Natural killer cell (primary cell): ENCODE data around the gene TMBIM1. TPM values are rescaled to one million over a fixed set of nuclear protein-coding genes. Genes with fewer than 3 reads are reported as not detected.

ENCODE experiments used
- ATAC-seq, 3 donors: fragments of 150-1000 bp in 2 of 3; fragments of 200-7000 bp in 1 of 3; cut with Tn5 transposase; 1 replicate in 1 of 3; 2 replicates in 2 of 3; pipeline ENCODE4 v1.10.0; 2021; ENCODE audit warnings: mild to moderate bottlenecking in 2 of 3, moderate library complexity in 2 of 3
- DNase-seq, 2 donors: peaks; one replicate each; pipeline versions ENCODE4 v3.0.0 to v3.0.0-alpha.2; 2013 to 2021; ENCODE audit warnings: mixed read lengths in 1 of 2
- H3K27ac ChIP-seq: one replicate; pipeline ENCODE4 v1.5.1; 2013; ENCODE audit warnings: mild to moderate bottlenecking, low read length
- H3K27me3 ChIP-seq: one replicate; pipeline ENCODE4 v1.6.1; 2013; ENCODE audit warnings: low read length; ENCODE audit not compliant: control insufficient read depth, insufficient read depth
- H3K36me3 ChIP-seq: one replicate; pipeline ENCODE4 v1.6.1; 2013; ENCODE audit warnings: low read length; ENCODE audit not compliant: control insufficient read depth, insufficient read depth
- H3K4me1 ChIP-seq: one replicate; pipeline ENCODE4 v1.6.1; 2013; ENCODE audit warnings: low read length; ENCODE audit not compliant: control insufficient read depth, insufficient read depth
- H3K4me3 ChIP-seq: one replicate; pipeline ENCODE4 v1.5.1; 2013; ENCODE audit warnings: low read length
- H3K9me3 ChIP-seq: one replicate; pipeline ENCODE4 v1.6.1; 2013; ENCODE audit warnings: low read length; ENCODE audit not compliant: control insufficient read depth, insufficient read depth
- H3K27ac Mint-ChIP-seq, 2 donors: one replicate each; pipeline ENCODE4 v1.8.0; 2022; ENCODE audit warnings: mild to moderate bottlenecking in 2 of 2, mixed read lengths in 2 of 2, moderate library complexity in 1 of 2
- H3K27me3 Mint-ChIP-seq, 2 donors: one replicate each; pipeline ENCODE4 v1.8.0; 2022; ENCODE audit warnings: low read depth in 2 of 2, mixed read lengths in 2 of 2
- H3K36me3 Mint-ChIP-seq: one replicate; pipeline ENCODE4 v1.8.0; 2022; ENCODE audit warnings: mixed read lengths
- H3K4me1 Mint-ChIP-seq, 2 donors: one replicate each; pipeline ENCODE4 v1.8.0; 2022; ENCODE audit warnings: mixed read lengths in 2 of 2
- H3K4me3 Mint-ChIP-seq: one replicate; pipeline ENCODE4 v1.8.0; 2022; ENCODE audit warnings: mild to moderate bottlenecking, moderate library complexity, mixed read lengths
- H3K9me3 Mint-ChIP-seq, 2 donors: one replicate each; pipeline ENCODE4 v1.8.0; 2022; ENCODE audit warnings: mixed read lengths in 2 of 2
- WGBS: methylation state at CpG from one replicate; pipeline ENCODE4 v1.1.7; 2013; ENCODE audit warnings: missing lambda C conversion rate; ENCODE audit not compliant: insufficient coverage; 5-methylcytosine and 5-hydroxymethylcytosine counted together
- intact Hi-C: fragments of 100-400 bp; cut with micrococcal nuclease; formaldehyde crosslinking; loops from one replicate; pipeline ENCODE4 v1.14.2; 2022
- total RNA-seq, 4 donors: library from RNA; stranded (reverse); fragments of 120-200 nt in 1 of 4; gene quantifications; one replicate each; pipeline versions ENCODE4 v1.2.3 to v1.2.4, GENCODE V29; 2013 to 2022
- TF ChIP-seq, protein P1 (sequence below): fragments of 200-600 bp; IDR thresholded peaks from one replicate; pipeline ENCODE4 v1.8.0; 2022; ENCODE audit warnings: antibody characterized with exemption

The TMBIM1 gene
- total RNA-seq, 3 donors from 2014 or later (not counting 1 experiment from before 2014, with no cell fraction given) = 84.9 to 107 (median 95.1) TPM

DNA sequence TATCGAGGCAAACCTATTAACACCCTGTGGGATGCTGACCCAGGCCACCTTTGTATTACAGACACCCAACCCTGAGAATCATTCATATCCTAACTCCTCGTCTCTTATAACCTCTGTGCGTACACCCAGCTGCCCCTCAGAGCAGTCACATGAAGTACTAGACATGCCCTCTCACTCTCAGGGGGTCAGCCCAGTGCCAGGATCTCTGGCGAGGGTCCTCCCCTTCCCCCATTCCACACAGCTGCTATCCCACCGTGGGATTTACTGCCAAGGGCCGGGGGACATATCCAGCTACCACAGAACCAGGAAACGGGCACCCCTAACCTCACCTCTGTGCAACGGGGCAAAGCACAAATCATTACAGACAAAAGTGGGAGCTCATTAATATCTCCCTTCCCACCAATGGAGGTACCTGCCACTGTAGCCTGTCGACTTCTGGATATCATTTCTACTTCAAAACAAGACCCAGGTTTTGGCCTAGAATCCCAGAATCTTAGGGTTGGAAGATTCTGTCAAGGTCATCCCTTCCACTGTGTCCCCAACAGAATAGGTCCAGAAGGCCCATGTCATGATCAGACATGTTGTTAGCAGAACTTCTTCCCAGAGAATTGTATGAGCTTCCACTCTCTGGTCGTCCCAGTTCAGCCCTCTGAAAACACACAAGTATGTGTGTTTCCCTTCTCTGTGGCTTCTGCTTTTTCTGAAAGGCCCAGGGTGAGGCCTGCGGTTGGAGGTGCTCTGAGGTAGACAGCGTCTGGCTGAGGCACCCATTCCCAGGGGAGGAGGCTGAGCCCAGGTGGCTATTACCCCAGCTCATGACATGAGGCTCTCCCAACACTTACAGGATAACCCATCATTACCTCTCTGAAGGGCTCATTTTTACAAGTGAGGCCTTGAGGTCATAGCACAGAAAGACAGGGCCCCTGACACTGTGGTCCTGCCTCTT is 1.7 kb downstream of the TMBIM1 start:
- ATAC-seq = no peak
- Histone ChIP-seq H3K27ac (peak overlapping the region; percentile 86), H3K27me3 (no peaks in the 10 kb centered on the region), H3K36me3 (no peaks in the 10 kb centered on the region), H3K9me3 (no peaks in the 10 kb centered on the region), H3K4me1 (peaks cover 73% of the 10 kb centered on the region), H3K4me3 (peak overlapping the region; percentile 55)
- Mint-ChIP-seq H3K4me3 (peak overlapping the region; percentile 92), H3K9me3 (no peaks in the 10 kb centered on the region), H3K36me3 (no peaks in the 10 kb centered on the region), H3K27ac (peak overlapping the region; percentile 100), H3K4me1 (peaks cover 62 to 79% of the 10 kb centered on the region in 2 donors), H3K27me3 (no peaks in the 10 kb centered on the region)
- WGBS = 30% methylated on average over 12 of the region's 12 CpGs
- TF ChIP-seq, protein P1, sequence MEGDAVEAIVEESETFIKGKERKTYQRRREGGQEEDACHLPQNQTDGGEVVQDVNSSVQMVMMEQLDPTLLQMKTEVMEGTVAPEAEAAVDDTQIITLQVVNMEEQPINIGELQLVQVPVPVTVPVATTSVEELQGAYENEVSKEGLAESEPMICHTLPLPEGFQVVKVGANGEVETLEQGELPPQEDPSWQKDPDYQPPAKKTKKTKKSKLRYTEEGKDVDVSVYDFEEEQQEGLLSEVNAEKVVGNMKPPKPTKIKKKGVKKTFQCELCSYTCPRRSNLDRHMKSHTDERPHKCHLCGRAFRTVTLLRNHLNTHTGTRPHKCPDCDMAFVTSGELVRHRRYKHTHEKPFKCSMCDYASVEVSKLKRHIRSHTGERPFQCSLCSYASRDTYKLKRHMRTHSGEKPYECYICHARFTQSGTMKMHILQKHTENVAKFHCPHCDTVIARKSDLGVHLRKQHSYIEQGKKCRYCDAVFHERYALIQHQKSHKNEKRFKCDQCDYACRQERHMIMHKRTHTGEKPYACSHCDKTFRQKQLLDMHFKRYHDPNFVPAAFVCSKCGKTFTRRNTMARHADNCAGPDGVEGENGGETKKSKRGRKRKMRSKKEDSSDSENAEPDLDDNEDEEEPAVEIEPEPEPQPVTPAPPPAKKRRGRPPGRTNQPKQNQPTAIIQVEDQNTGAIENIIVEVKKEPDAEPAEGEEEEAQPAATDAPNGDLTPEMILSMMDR = no peak
- peak in 1 of 2 donors; percentile 78 for DNase-seq
- intact Hi-C loops = no loop called here

- Histone ChIP-seq H3K36me3 (no peaks in the 10 kb centered on the region), H3K4me1 (peaks cover 81% of the 10 kb centered on the region), H3K27ac (peak overlapping the region; percentile 86), H3K27me3 (no peaks in the 10 kb centered on the region), H3K4me3 (no peak overlapping the region), H3K9me3 (no peaks in the 10 kb centered on the region)
- Mint-ChIP-seq H3K4me3 (peak overlapping the region; percentile 92), H3K9me3 (no peaks in the 10 kb centered on the region), H3K27me3 (no peaks in the 10 kb centered on the region), H3K36me3 (no peaks in the 10 kb centered on the region), H3K4me1 (peaks cover 70 to 87% of the 10 kb centered on the region in 2 donors), H3K27ac (peak overlapping the region; percentile 100)
- intact Hi-C loops = no loop called here
- DNase-seq (no peak), ATAC-seq (no peak)
- WGBS = 52% methylated on average over 3 of the region's 6 CpGs
- TF ChIP-seq, protein P1 = no peak
Measured at GRCh38 chr2:218289639-218290315, 2.5 kb downstream of the TMBIM1 start.

GRCh38 chr2:218286570-218287459 is 5.5 kb downstream of the TMBIM1 start:
- no peaks in the 10 kb centered on the region for H3K27me3 ChIP-seq
- H3K36me3 ChIP-seq = peaks cover 14% of the 10 kb centered on the region
- peaks cover 92% of the 10 kb centered on the region for H3K4me1 ChIP-seq
- peak overlapping the region; percentile 92 for H3K4me3 Mint-ChIP-seq
- H3K27ac Mint-ChIP-seq = peak overlapping the region; percentile 100
- H3K4me1 Mint-ChIP-seq = peaks cover 70 to 94% of the 10 kb centered on the region in 2 donors
- intact Hi-C loops = loop anchor here (1.0 to 2.0 kb wide), 3 partner anchors 14 to 282 kb away; partner anchors contain the start of genes AAMP, CNOT9, PNKD and USP37
- H3K36me3 Mint-ChIP-seq = no peaks in the 10 kb centered on the region
- no peaks in the 10 kb centered on the region for H3K27me3 Mint-ChIP-seq
- TF ChIP-seq, protein P1 = no peak
- 3% methylated on average over 11 of the region's 11 CpGs for WGBS
- no peaks in the 10 kb centered on the region for H3K9me3 ChIP-seq
- peak overlapping the region; percentile 99 for H3K27ac ChIP-seq
- DNase-seq = peak; percentile 77 to 96
- peak overlapping the region; percentile 40 for H3K4me3 ChIP-seq
- no peaks in the 10 kb centered on the region for H3K9me3 Mint-ChIP-seq
- peak; percentile 66 to 87 (median 75) for ATAC-seq
